ENCODE results near the gene SLC41A3.

The SLC41A3 gene

DNA sequence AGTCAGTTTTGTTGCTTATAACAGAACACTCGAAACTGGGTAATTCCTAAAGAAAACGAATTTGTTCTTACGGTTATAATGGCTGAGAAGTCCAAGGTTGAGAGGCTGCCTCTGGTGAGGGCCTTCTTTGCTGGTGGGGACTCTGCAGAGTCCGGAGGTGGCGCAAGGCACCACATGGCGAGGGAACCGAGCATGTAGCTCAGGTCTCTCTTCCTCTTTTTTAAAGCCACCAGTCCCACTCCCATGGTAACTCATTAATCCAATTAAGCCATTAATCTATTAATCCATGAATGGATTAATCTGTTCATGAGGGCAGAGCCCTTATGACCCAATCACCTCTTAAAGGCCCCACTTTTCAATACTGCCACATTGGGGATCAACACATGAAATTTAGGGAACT is 64.9 kb downstream of the SLC41A3 start:
- FAIRE-seq (no peak), DNase-seq (ENCODE audit: insufficient read length, low spot score) (no peak)
- TF ChIP-seq POLR2AphosphoS5 (IDR thresholded peaks at IDR 0.05; ENCODE audit: low read depth, low read length) (no peak), PAX5 (IDR thresholded peaks at IDR 0.05; ENCODE audit: insufficient read depth, low read length, severe bottlenecking) (no peak), TAF1 (IDR thresholded peaks at IDR 0.05; ENCODE audit: low read depth, low read length) (no peak), SPI1 (IDR thresholded peaks at IDR 0.05; ENCODE audit: low read depth, low read length) (peak; percentile 65), POU2F2 (IDR thresholded peaks at IDR 0.05; ENCODE audit: low read depth, low read length) (no peak)

DNA sequence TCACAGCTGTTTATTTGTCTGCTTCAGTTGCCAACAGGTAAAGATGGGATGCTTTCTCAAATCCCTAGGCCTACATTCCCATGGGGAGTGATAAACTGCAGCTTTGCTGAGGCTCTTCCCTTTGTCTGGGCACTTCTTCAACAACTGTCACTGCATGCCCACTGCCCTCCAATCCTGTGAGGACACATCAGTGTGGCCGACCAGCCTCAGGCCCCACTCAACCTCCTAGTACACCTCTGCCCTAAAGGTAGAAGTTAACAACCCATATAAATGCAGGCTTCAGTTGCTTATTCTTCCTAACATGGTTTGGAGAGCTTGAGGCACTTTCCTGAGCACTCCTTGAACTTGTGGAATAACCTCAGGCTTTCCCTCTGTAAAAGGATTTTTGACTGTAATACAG is 65.4 kb downstream of the SLC41A3 start:
- DNase-seq (ENCODE audit: insufficient read length, low spot score), result no peak
- FAIRE-seq, result no peak
- TF ChIP-seq PAX5 (IDR thresholded peaks at IDR 0.05; ENCODE audit: insufficient read depth, low read length, severe bottlenecking) (no peak), POLR2A (IDR thresholded peaks at IDR 0.05; ENCODE audit: low read depth, low read length) (no peak), POLR2AphosphoS5 (IDR thresholded peaks at IDR 0.05; ENCODE audit: low read depth, low read length) (no peak), SPI1 (IDR thresholded peaks at IDR 0.05; ENCODE audit: low read depth, low read length) (no peak), POU2F2 (IDR thresholded peaks at IDR 0.05; ENCODE audit: low read depth, low read length) (no peak), TAF1 (IDR thresholded peaks at IDR 0.05; ENCODE audit: low read depth, low read length) (no peak)

DNA sequence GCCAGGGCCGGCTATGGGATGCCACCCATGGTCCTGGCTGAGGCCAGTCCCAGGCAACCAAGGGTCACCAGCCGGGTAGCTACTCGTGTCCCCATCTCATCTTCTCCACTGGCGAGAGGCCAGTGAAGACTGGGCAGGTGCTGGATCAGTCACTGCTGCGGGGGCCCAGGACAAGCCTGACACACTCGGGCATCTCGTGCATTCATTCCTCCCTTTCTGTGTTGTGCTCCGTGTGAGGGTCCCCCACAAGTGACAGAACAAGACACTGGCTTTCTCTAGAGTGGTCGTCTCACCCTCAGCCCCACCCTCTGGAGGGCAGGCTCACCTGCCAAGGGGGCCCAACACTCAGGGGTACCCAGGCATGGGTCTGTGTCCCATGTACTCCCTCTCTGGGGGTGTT is 66.6 kb downstream of the SLC41A3 start:
- DNase-seq (ENCODE audit: insufficient read length, low spot score) (no peak), FAIRE-seq (no peak)
- TF ChIP-seq TAF1 (IDR thresholded peaks at IDR 0.05; ENCODE audit: low read depth, low read length) (no peak), PAX5 (IDR thresholded peaks at IDR 0.05; ENCODE audit: insufficient read depth, low read length, severe bottlenecking) (no peak), POU2F2 (IDR thresholded peaks at IDR 0.05; ENCODE audit: low read depth, low read length) (no peak), SPI1 (IDR thresholded peaks at IDR 0.05; ENCODE audit: low read depth, low read length) (no peak), POLR2AphosphoS5 (IDR thresholded peaks at IDR 0.05; ENCODE audit: low read depth, low read length) (no peak), POLR2A (IDR thresholded peaks at IDR 0.05; ENCODE audit: low read depth, low read length) (no peak)

DNA sequence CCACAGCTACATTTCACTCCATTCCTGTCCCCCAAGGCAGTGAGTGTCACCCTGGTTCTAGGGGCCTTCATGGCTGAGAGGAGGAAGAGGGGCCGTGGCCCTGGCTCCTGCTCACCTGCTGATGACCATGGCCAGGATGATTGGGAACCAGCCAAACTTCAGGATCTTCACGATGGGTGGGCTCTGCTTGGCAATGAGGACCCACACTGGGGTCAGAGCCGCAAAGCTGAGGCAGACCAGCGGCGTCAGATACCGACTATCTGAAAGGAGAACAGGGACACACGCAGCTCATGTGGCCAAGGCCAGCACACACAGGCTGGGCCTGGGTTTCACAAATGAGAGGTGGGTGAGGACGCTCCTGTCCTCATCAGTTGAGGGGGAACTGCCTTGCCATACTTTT is 67.3 kb downstream of the SLC41A3 start:
- DNase-seq (ENCODE audit: insufficient read length, low spot score) (no peak), FAIRE-seq (no peak)
- TF ChIP-seq POLR2A (IDR thresholded peaks at IDR 0.05; ENCODE audit: low read depth, low read length), result no peak
- TF ChIP-seq TAF1 (IDR thresholded peaks at IDR 0.05; ENCODE audit: low read depth, low read length), result no peak

DNA sequence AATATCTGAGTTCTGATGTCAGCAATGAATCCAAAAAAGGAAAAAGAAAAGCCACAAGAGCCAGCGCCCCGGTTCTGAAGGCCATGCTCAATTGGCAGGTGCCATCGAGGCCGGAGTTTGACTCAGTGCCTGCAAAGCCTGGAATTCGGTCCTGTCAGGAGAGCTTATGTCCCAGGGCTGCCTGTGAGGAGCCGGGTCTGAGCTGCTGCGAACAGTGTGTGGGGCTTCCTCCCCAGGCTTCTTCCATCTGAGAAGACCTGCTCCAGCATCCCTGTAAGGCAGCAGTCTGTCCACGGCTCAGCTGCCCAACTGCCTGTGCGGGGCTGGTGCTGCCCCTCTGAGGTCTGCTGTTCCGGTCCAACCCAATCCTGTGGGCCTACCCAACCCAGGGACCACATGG is 68.8 kb downstream of the SLC41A3 start:
- FAIRE-seq, result no peak
- no peak for DNase-seq (ENCODE audit: insufficient read length, low spot score)
- TF ChIP-seq POLR2AphosphoS5 (IDR thresholded peaks at IDR 0.05; ENCODE audit: low read depth, low read length) (no peak), PAX5 (IDR thresholded peaks at IDR 0.05; ENCODE audit: insufficient read depth, low read length, severe bottlenecking) (no peak)

DNA sequence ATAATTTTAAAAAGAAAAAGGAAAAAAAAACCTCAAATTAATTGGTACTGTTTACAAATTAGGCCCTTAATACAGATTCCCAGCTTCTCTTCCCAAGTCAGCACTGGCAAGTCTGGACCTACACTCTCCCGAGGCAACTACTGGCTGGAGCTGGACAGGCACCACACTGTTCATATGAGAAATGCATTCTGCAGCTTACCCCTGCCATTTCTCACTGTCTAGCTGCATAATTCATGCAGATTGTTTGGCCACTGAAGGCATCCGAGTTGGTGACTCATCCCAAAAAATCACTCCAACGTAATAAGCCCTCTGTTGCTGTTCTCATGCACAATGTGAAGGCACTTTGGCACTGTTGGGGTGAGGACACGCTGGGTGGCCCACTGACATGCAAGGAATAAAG is 69.7 kb downstream of the SLC41A3 start:
- TF ChIP-seq SPI1 (IDR thresholded peaks at IDR 0.05; ENCODE audit: low read depth, low read length) (no peak), PAX5 (IDR thresholded peaks at IDR 0.05; ENCODE audit: insufficient read depth, low read length, severe bottlenecking) (no peak), POLR2A (IDR thresholded peaks at IDR 0.05; ENCODE audit: low read depth, low read length) (no peak), POLR2AphosphoS5 (IDR thresholded peaks at IDR 0.05; ENCODE audit: low read depth, low read length) (no peak), POU2F2 (IDR thresholded peaks at IDR 0.05; ENCODE audit: low read depth, low read length) (no peak), TAF1 (IDR thresholded peaks at IDR 0.05; ENCODE audit: low read depth, low read length) (no peak)
- no peak for DNase-seq (ENCODE audit: insufficient read length, low spot score)
- no peak for FAIRE-seq

DNA sequence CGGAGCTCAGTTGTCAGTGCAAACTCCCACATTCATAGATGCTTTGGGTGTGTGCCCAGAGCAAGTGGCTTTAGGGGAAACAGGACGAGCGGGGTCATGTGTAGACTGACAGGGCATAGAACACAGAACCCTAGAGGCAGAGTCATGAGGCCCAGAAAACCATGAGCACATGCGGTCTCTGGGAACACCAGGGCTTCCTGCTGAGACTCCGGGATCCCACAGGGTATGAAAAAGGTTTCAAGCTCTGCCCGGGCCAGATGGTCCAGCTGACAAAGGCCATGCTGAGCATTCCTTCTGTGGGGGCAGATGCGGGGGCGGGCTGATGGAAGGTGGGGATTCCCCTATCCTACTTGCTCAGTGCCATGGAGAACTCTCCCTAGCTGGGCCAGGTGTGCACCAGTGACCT is 70.2 kb downstream of the SLC41A3 start:
- DNase-seq (ENCODE audit: insufficient read length, low spot score) (no peak), FAIRE-seq (no peak)
- no peak for TF ChIP-seq POLR2A (IDR thresholded peaks at IDR 0.05; ENCODE audit: low read depth, low read length)
- TF ChIP-seq SPI1 (IDR thresholded peaks at IDR 0.05; ENCODE audit: low read depth, low read length), result no peak
- TF ChIP-seq TAF1 (IDR thresholded peaks at IDR 0.05; ENCODE audit: low read depth, low read length), result no peak
- TF ChIP-seq PAX5 (IDR thresholded peaks at IDR 0.05; ENCODE audit: insufficient read depth, low read length, severe bottlenecking), result no peak
- no peak for TF ChIP-seq POU2F2 (IDR thresholded peaks at IDR 0.05; ENCODE audit: low read depth, low read length)
- no peak for TF ChIP-seq POLR2AphosphoS5 (IDR thresholded peaks at IDR 0.05; ENCODE audit: low read depth, low read length)

DNA sequence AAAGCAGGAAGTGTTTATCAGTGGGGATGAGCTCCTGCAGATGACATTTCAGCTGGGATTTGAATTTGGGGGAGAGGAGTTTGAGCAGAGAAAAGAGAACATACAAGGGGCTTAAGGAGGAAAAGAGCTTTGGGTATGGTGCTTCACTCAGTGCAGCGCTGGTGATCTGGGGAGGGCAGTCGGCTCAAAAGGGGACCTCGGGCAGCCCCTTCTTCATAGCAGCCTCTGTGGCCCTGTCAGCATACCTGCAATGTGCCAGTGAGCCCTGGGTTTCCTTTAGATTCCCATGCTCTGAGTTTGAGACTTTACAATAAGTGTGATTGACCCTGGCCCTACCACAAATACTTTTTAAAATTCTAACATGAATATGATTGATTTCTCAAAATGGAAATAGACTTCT is 74.7 kb downstream of the SLC41A3 start:
- FAIRE-seq, result no peak
- no peak for DNase-seq (ENCODE audit: insufficient read length, low spot score)
- TF ChIP-seq POLR2AphosphoS5 (IDR thresholded peaks at IDR 0.05; ENCODE audit: low read depth, low read length) (no peak), POLR2A (IDR thresholded peaks at IDR 0.05; ENCODE audit: low read depth, low read length) (no peak), POU2F2 (IDR thresholded peaks at IDR 0.05; ENCODE audit: low read depth, low read length) (no peak), TAF1 (IDR thresholded peaks at IDR 0.05; ENCODE audit: low read depth, low read length) (no peak), SPI1 (IDR thresholded peaks at IDR 0.05; ENCODE audit: low read depth, low read length) (no peak), PAX5 (IDR thresholded peaks at IDR 0.05; ENCODE audit: insufficient read depth, low read length, severe bottlenecking) (no peak)

DNA sequence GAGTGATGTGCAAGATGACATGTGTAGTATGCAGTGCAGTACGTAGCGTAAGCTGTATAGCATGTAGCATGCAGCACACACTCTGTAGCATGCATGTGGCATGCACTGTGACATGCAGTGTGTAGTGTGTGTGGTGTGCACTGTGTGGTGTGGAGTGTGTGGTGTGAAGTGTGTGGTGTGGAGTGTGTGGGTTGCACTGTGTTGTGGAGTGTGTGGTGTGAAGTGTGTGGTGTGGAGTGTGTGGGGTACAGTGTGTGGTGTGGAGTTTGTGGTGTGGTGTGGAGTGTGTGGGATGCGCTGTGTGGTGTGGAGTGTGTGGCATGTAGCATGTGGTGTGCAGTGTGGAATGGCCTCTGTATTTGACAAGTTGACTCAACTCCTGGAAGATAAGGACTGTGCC is 75.7 kb downstream of the SLC41A3 start:
- peak; percentile 72 for FAIRE-seq
- TF ChIP-seq TAF1 (IDR thresholded peaks at IDR 0.05; ENCODE audit: low read depth, low read length) (no peak), PAX5 (IDR thresholded peaks at IDR 0.05; ENCODE audit: insufficient read depth, low read length, severe bottlenecking) (no peak), POLR2AphosphoS5 (IDR thresholded peaks at IDR 0.05; ENCODE audit: low read depth, low read length) (no peak), POU2F2 (IDR thresholded peaks at IDR 0.05; ENCODE audit: low read depth, low read length) (no peak), POLR2A (IDR thresholded peaks at IDR 0.05; ENCODE audit: low read depth, low read length) (no peak), SPI1 (IDR thresholded peaks at IDR 0.05; ENCODE audit: low read depth, low read length) (no peak)
- DNase-seq (ENCODE audit: insufficient read length, low spot score), result no peak

DNA sequence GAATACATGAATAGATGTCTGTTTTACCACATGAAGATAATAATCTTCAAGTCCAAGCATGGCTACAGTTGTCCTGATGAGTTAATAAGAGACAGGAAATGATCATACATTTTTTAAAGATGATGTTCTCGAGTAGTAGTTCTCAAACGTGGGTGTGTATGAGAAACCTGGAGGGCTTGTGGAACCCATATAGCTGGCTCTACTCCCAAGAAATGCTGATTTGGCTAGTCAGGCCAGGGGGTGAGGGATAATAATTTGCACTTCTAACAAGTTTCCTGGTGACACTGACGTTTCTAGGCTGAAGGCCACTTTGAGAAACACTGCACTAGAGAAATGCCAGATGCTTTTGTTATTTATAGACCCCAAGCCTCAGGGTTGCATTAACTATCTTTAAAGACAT is 78.0 kb downstream of the SLC41A3 start:
- DNase-seq (ENCODE audit: insufficient read length, low spot score) (no peak), FAIRE-seq (no peak)
- TF ChIP-seq TAF1 (IDR thresholded peaks at IDR 0.05; ENCODE audit: low read depth, low read length) (no peak), SPI1 (IDR thresholded peaks at IDR 0.05; ENCODE audit: low read depth, low read length) (no peak), POLR2AphosphoS5 (IDR thresholded peaks at IDR 0.05; ENCODE audit: low read depth, low read length) (no peak), POLR2A (IDR thresholded peaks at IDR 0.05; ENCODE audit: low read depth, low read length) (no peak), PAX5 (IDR thresholded peaks at IDR 0.05; ENCODE audit: insufficient read depth, low read length, severe bottlenecking) (no peak), POU2F2 (IDR thresholded peaks at IDR 0.05; ENCODE audit: low read depth, low read length) (no peak)
